Measurements from ENCODE around the gene COMP.

COMP gene

GRCh38 chr19:18803550-18804138 is 12.5 kb upstream of the COMP start:
- DNase-seq = no peak

- no peak for DNase-seq
Observed at GRCh38 chr19:18802354-18802753, 11.2 kb upstream of the COMP start.

DNA sequence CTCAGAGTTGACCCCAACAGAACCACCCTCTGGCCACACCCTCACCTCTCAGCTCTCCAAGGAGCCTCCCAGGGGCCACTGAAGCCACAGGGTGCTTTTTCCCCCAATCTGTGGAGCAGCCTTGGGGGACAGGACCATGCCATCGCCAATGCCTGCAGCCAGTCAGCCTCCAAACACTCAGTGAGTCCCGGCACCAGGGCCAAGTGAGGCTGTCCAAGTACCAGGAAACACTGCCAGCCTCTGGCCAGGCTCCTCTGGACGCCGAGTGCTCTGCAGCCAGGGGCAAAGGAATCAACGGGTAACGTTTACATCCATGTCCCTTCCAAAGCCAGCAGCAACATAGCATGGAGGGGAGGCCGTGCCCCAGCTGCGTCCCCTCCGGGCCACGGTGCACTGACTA is 9.5 kb upstream of the COMP start:
- no peak for DNase-seq

DNA sequence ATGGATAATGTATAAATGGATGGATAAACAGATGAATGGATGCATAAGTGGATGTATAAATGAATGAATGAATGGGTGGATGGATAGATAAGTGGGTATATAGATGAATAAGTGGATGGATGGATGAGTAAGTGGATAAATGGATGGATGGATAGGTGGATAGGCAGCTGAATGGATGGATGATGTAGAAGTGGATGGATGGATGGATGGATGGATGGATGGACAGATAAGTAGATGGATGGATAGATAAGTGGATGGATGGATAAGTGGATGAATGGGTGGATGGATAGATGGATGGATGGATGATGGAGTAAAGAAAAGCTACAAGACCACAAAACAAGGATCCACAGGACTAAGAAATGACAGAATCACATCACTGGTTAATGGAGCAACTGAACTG is 9.0 kb upstream of the COMP start:
- no peak for DNase-seq

DNA sequence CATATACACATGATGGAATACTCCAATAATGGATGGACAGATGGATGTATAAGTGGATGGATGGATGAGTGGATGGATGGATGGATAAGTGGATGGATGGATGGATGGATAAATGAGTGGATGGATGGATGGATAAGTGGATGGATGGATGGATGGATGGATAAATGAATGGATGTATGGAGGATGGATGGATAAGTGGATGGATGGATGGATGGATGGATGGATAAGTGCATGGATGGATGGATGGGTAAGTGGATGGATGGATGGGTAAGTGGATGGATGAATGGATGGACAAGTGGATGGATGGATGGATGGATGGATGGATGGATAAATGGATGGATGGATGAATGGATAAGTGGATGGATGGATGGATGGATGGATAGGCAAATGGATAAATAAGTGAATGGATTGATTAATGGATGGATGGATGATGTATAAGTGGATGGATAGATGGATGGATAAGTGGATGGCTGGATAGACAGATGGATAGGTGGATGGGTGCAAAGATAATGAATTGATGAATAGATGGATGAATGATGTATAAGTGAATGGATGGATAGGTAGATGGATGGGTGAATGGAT is 8.4 kb upstream of the COMP start:
- DNase-seq = no peak

DNA sequence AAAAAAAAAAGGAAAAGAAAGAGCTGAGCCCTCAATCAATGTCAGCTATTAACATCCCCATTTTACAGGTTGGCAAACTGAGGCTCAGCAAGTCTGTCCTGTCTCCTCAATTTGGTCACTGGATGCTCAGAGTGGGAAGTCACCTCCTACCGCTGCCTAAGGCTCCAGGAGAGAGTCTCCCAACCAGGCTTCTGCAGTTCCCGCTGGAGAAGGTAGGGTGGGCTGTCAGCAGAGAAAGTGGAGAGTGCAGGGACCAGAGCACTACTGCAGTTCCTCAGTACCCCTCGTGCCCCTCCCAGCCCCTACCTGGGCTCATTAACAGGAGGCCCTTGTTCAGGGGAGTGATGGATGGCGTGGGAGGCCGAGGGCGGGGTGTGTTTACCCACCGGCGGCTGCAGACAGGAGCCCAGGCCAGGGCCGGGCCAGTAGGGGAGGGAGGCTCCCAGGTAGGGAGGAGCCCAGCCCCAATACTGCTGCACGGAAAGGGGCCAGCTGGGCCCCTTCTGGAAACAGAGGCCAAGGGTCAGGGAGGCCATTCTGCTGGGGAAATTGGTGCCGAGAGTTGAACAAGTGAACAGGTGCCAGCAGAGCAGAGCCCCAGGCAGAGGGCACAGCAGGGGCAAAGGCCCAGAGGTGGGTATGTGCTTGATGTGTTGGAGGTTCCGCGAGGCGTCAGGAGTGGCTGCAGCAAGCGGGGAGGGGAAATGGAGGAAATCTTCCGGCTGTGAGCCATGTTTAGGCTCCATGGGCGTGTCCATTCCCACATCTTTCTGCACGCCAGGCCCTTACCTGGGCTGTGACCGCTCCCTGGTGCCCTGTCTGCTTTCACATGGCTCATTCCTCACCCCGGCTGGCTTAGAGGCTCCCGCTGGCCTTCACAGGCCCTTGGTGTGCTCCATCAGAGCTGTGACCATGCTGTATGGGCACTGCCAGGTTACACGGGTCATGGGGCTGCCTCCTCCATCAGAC is 7.6 kb upstream of the COMP start:
- DNase-seq = no peak

DNA sequence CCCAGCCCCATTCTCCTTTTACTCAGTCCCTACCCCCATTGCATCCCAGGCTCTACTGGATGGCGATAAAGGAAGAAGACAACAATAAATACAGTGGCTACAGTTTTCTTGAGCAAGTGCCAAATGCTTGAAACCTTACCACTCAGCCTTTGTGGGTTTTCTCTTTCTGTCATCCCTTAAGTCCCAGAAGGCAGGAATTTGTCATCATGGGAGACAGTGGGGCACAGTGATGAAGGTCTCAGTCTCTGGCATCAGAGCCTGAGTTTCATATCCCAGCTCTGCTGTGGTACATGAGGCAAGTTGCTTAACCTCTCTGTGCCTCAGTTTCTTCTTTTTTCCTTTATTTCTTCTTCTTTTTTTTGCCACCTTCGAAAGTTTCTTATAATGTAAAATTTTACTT is 5.1 kb upstream of the COMP start:
- DNase-seq = no peak

DNA sequence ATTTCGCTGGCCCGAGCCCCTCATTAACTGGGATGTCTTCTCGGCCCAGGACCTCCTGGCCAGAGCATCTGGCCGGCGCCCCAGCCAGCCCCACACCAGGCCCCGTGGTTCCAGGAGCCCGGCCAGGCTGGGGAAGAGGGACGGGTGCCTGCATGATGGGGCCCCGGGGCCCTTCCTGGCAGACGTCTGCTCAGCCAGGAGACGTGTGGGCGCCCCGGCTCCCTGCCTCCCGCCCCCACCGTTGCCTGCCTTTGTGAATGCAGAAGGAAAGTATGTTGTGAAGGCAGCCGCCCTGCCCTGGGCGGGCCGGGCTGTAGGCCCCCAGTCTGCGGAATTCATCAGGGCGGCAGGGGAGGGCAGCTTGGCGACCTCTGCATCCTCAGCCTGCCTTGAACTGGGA is 4.4 kb upstream of the COMP start:
- DNase-seq = no peak

- DNase-seq = no peak
Observed at GRCh38 chr19:18794692-18795091, 3.6 kb upstream of the COMP start.

GRCh38 chr19:18794029-18794313 is 2.9 kb upstream of the COMP start:
- no peak for DNase-seq

GRCh38 chr19:18793144-18794028 is 2.3 kb upstream of the COMP start:
- no peak for DNase-seq

- DNase-seq = no peak
Observed at GRCh38 chr19:18792661-18793060, 1.6 kb upstream of the COMP start.

DNA sequence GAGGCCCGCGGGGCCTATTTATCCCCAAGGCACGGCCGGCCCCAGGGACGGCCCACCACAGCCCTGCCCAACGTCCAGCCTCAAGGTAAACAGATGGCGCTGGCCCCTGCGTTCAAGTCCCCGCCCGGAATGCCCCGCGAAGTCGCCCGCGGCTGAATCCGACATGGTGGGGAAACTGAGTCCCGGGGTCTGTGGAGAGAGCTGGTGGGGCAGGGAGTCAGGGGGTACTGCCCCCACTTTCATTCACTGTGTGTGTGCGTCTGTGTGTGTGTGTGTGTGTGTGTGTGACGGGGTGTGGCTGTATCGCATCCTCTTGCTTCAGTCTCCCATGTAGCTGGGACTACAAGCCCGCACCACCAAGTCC is 192 bp upstream of the COMP start:
- DNase-seq = no peak

DNA sequence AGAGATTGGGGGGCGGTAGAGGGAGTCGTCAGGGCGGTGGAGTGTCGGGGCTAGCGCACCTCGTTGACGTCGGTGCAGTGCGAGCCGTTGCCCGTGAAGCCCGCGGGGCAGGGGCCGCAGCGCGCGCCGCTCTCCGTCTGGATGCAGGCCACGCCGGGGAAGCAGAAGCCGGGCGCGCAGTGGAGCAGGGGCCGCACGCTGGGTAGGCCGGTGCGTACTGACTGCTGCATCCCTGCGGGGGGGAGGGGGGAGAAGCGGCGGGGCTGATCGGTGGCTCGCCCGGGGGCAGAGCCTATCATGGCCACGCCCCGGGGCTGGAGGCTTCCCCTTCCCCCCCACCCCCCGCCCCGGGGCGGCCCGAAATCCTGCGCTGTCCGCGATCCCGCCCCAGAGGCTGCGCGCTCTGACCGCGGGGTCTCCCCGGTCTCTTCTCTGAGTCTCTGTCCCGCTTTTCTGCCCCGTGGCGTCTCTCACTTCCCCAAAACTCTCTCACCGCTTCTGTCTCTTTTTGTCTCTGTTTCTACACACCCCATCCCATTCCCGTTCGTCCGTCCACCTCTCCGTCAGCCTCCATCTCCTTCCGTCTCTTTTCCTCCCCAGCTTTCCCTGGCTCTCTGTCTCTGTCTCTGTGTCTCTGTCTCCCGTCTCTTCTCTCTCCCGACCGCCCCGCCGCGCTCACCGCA is 1.1 kb downstream of the COMP start:
- DNase-seq = no peak

DNA sequence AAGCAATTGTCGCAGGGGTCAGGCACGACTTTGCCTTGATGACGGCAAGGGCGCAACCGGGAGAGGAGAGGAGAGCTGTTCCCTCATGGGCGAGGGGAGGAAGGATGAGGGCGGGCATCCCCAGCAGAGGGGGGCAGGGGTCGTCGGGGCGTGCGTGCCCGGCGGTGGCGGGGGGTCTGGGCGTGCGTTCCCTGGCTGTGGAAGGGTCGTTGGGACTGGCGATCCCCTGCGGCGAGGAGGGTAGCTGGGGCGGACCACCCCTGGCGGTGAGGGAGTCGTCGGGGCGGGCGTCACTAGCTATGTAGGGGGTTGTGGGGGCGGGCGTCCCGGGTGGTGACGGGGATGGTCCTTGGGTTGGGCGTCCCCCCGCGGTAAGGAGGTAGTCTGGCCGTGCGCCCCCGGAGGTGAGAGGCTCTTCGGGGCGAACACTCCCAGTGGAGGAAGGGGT is 1.7 kb downstream of the COMP start:
- no peak for DNase-seq

DNA sequence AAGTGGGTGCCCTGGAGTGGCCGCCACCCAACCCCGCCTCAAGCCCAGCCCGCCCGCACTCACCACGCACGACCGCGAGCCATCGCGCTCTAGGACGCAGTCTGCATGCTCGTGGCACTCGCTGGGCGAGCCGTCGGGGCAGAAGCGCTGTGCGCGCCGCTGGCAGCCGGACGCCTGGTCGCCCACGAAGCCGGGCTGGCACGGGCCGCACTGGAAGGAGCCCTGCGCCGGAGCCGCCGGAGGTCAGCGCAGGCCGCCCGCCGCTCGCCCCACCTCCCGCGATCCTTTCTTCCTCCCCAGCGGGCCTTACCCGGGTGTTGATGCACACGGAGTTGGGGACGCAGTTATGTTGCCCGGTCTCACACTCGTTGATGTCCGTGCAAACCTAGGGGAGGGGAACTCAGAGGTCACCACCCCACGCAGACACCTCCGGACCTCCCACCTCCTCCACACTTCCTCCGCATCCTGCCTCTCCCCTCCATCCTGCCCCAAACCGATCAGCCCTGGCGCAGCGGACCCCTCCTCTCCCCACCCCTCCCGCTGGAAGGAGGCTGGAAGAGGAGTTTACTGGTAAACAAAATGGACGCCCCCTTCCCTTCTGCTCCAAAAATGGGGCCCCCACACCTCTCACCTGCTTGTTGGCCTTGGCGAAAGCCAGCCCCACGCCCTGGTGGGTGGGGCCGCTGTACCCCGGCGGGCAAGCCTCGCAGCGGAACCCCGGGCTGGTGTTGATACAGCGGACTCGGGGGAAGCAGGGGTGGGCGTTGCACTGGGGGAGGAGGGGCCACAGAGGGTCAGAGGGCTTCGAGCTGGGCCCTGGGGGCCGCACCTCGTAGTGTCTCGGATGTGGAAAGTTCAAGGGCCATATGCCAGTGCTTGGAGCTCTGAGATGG is 2.3 kb downstream of the COMP start:
- no peak for DNase-seq

DNA sequence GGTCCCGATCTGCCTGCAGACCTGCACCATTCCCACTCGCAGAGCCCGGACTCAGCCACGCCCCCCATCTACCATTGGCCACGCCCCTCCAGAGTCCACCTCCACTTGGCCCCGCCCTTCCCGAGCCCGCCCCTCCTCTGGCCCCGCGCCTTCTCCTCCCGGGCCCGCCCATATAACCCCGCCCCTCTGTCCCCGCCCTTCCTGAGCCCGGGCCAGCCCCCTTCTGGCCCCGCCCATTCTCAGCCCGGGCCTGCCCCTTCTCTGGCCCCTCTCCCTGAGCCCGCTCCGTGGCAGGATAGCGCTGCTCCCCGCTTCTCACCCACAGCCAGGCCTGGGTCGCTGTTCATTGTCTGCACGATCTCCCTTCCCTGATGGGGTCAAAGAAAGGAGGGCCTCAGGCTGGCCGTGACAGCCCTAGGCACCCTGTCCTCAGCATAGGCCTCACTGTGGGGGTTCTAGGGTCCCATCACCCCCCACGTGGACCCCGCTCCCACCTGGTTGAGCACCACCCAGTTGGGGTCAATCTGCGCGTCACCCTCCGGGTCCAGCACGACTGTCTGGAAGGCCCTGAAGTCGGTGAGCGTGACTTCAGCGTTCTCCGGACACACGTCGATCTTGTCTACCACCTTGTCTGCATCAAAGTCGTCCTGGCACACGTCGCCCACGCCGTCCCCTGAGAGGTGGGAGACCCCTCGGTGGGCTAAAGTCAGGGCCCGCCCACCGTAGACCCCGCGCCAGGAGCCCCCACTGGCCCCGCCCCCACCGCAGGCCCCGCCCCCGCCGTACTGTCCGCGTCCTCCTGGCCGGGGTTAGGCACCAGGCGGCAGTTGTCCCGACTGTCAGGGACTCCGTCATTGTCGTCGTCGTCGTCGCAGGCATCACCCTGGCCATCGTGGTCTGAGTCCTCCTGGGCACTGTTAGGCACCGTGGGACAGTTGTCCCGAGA is 5.7 kb downstream of the COMP start:
- peak; percentile 68 for DNase-seq

DNA sequence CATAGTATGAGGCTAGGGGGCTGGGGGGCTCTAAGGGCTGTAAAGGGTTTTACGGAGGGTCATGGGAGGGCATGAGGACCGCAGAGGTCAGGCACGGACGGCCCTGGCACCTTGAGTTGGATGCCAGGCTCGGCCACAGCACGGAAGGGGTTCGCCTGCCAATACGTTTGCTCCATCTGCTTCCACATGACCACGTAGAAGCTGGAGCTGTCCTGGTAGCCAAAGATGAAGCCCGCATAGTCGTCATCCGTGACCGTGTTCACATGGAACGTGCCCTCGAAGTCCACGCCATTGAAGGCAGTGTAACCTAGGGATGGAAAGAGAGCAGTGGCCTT is 6.4 kb downstream of the COMP start:
- no peak for DNase-seq

DNA sequence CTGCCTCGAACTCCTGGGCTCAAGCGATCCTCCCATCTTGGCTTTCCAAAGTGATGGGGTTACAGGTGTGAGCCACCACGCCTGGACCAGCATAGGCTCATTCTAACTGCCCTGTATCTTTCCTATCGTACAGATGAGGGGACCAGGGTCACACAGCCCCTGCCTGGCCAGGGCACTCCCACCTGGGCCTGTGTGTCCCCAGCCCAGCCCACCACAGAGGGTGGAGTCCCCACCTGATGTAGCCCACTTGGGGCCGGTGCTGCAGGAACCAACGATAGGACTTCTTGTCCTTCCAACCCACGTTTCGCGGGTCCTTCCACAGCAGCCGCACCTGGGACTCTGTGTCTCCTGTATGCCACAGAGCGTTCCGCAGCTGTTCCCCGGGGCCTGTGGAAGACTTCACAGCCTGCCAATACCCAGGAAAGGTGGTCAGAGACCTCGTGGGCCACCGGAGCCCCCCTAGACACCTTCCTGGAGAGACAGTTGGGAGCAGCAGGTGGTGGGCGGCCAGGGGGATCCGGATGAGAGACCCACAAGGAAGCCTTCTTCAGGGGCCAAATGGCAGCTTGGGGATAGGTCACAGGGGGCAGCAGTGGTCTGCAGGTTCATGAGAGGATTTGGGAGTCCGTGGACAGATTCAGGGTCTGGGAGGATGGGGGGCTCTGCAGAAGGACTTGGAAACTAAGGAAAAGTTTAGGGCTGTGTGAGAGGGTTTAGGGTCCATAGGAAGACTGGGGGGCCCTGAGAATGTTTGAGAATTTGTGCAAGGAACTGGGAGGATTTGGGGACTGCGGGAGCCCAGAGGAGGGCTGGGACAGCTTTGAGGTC is 6.9 kb downstream of the COMP start:
- DNase-seq = no peak

Measured in activated CD4-positive, alpha-beta T cell treated with anti-CD3 and anti-CD28 coated beads, Interleukin-2, amount 50 U/mL, for 1 hour (primary cell).